ENCODE results near the gene DSC2.

- no peak for TF ChIP-seq POLR2A (IDR thresholded peaks at IDR 0.05)
- TF ChIP-seq, protein P1, sequence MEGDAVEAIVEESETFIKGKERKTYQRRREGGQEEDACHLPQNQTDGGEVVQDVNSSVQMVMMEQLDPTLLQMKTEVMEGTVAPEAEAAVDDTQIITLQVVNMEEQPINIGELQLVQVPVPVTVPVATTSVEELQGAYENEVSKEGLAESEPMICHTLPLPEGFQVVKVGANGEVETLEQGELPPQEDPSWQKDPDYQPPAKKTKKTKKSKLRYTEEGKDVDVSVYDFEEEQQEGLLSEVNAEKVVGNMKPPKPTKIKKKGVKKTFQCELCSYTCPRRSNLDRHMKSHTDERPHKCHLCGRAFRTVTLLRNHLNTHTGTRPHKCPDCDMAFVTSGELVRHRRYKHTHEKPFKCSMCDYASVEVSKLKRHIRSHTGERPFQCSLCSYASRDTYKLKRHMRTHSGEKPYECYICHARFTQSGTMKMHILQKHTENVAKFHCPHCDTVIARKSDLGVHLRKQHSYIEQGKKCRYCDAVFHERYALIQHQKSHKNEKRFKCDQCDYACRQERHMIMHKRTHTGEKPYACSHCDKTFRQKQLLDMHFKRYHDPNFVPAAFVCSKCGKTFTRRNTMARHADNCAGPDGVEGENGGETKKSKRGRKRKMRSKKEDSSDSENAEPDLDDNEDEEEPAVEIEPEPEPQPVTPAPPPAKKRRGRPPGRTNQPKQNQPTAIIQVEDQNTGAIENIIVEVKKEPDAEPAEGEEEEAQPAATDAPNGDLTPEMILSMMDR (IDR thresholded peaks at IDR 0.05) = no peak
These were observed 36.0 kb downstream of the DSC2 start for GRCh38 chr18:31066266-31066665.
